Peyer's patch (tissue), 4 donors: Measurements from ENCODE around the gene AMIGO1.

Experiments used
- POLR2A ChIP-seq, 2 donors: fragments of 450-650 bp; IDR thresholded peaks; one replicate each; pipeline ENCODE4 v1.5.1; 2017; ENCODE audit warnings: antibody characterized with exemption in 2 of 2, mild to moderate bottlenecking in 2 of 2, moderate library complexity in 2 of 2
- TF ChIP-seq, protein P1 (sequence below), 6 experiments: fragments of 450-650 bp in 4 of 6; fragments of 200-600 bp in 2 of 6; sonication (generic) in 1 of 6; IDR thresholded peaks; one replicate each; pipeline ENCODE4 v1.5.1; 2017 to 2019; ENCODE audit warnings: antibody characterized with exemption in 6 of 6, mild to moderate bottlenecking in 3 of 6, moderate library complexity in 1 of 6

DNA sequence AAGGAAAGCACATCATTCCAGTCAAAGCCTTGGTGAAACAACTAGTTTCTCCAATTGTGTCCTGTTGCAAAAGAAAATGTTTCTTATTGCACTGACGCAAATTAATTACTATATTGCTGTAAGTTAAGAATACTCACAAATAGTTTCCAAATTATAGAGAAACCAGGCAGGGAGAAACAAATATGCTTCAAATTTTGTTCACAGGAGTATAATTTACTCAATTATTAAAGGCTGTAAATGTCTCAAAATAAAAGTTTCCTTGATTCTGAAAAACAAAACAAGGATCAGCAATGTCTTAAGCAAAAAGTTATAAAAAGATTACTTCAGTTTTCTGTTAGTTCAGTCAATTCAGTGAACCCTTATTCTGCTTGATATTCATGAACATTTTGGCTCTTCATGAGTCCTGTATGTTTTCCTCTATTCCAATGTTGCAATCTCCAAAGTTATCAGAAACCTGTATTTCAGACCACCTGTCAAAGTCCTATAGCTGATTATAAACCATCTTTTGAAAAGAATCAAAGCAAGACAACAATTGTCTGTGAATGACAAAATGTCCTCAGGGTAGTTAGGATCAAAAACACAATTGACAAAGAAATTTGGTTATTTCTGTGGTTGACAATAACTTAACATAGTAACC lies 54.9 kb downstream of the AMIGO1 start:
- TF ChIP-seq, protein P1, sequence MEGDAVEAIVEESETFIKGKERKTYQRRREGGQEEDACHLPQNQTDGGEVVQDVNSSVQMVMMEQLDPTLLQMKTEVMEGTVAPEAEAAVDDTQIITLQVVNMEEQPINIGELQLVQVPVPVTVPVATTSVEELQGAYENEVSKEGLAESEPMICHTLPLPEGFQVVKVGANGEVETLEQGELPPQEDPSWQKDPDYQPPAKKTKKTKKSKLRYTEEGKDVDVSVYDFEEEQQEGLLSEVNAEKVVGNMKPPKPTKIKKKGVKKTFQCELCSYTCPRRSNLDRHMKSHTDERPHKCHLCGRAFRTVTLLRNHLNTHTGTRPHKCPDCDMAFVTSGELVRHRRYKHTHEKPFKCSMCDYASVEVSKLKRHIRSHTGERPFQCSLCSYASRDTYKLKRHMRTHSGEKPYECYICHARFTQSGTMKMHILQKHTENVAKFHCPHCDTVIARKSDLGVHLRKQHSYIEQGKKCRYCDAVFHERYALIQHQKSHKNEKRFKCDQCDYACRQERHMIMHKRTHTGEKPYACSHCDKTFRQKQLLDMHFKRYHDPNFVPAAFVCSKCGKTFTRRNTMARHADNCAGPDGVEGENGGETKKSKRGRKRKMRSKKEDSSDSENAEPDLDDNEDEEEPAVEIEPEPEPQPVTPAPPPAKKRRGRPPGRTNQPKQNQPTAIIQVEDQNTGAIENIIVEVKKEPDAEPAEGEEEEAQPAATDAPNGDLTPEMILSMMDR (IDR thresholded peaks at IDR 0.05): no peak
- no peak for TF ChIP-seq POLR2A (IDR thresholded peaks at IDR 0.05)
